DND-41 (cell line): ENCODE results near the gene PAK1.

Source experiments
- ATAC-seq: fragments of 200-7000 bp; cut with Tn5 transposase; 3 replicates; pipeline ENCODE4 v1.9.1; 2021; ENCODE audit warnings: low read depth; ENCODE audit not compliant: insufficient read depth
- DNase-seq: peaks from one replicate; pipeline ENCODE4 v3.0.0-alpha.2; 2020
- H2AFZ ChIP-seq: 2 replicates; pipeline ENCODE4 v1.6.0; 2012; ENCODE audit warnings: low read depth, low read length
- H3K27ac ChIP-seq: 2 replicates; pipeline ENCODE4 v1.5.1; 2012; ENCODE audit warnings: low read length, inconsistent platforms
- H3K27me3 ChIP-seq: fragments of 200-600 bp; sonication (generic); 2 replicates; pipeline ENCODE4 v1.6.0; 2012; ENCODE audit warnings: low read length, mild to moderate bottlenecking, inconsistent platforms; ENCODE audit not compliant: insufficient read depth, poor library complexity
- H3K36me3 ChIP-seq: 2 replicates; pipeline ENCODE4 v1.5.1; 2012; ENCODE audit warnings: low read length, inconsistent platforms; ENCODE audit not compliant: insufficient read depth
- H3K4me1 ChIP-seq: 2 replicates; pipeline ENCODE4 v1.5.1; 2012; ENCODE audit warnings: mild to moderate bottlenecking, low read length; ENCODE audit not compliant: insufficient read depth
- H3K4me2 ChIP-seq: 2 replicates; pipeline ENCODE4 v1.6.0; 2012; ENCODE audit warnings: mild to moderate bottlenecking, moderate library complexity, low read length, inconsistent platforms; ENCODE audit not compliant: insufficient read depth
- H3K4me3 ChIP-seq, 2 experiments: fragments of 200-600 bp in 1 of 2; shearing (Covaris generic) in 1 of 2; 2 replicates each; pipeline ENCODE4 v1.5.1; 2012 to 2016; ENCODE audit warnings: inconsistent platforms in 2 of 2, low read length in 2 of 2, mild to moderate bottlenecking in 2 of 2, low read depth in 1 of 2, moderate library complexity in 1 of 2
- H3K79me2 ChIP-seq: 2 replicates; pipeline ENCODE4 v1.6.0; 2012; ENCODE audit warnings: low read length, inconsistent platforms; ENCODE audit not compliant: insufficient read depth
- H3K9ac ChIP-seq: 2 replicates; pipeline ENCODE4 v1.6.0; 2012; ENCODE audit warnings: low read depth, mild to moderate bottlenecking, inconsistent platforms, low read length, moderate library complexity
- H3K9me3 ChIP-seq: 2 replicates; pipeline ENCODE4 v1.5.1; 2012; ENCODE audit warnings: low read length, moderate library complexity, mild to moderate bottlenecking, inconsistent platforms; ENCODE audit not compliant: insufficient read depth, severe bottlenecking
- H4K20me1 ChIP-seq: 2 replicates; pipeline ENCODE4 v1.6.0; 2012; ENCODE audit warnings: low read length; ENCODE audit not compliant: insufficient read depth
- EZH2 ChIP-seq: IDR thresholded peaks from 3 replicates; pipeline ENCODE4 v1.6.1; 2012; ENCODE audit warnings: borderline replicate concordance, low read depth, mild to moderate bottlenecking, moderate library complexity, low read length, inconsistent platforms; ENCODE audit not compliant: severe bottlenecking
- TF ChIP-seq, protein P1 (sequence below): IDR thresholded peaks from 2 replicates; pipeline ENCODE4 v1.5.1; 2012; ENCODE audit warnings: borderline replicate concordance, low read length, moderate library complexity, mild to moderate bottlenecking; ENCODE audit not compliant: poor library complexity, severe bottlenecking; ENCODE audit errors: extremely low read depth

Gene PAK1

DNA sequence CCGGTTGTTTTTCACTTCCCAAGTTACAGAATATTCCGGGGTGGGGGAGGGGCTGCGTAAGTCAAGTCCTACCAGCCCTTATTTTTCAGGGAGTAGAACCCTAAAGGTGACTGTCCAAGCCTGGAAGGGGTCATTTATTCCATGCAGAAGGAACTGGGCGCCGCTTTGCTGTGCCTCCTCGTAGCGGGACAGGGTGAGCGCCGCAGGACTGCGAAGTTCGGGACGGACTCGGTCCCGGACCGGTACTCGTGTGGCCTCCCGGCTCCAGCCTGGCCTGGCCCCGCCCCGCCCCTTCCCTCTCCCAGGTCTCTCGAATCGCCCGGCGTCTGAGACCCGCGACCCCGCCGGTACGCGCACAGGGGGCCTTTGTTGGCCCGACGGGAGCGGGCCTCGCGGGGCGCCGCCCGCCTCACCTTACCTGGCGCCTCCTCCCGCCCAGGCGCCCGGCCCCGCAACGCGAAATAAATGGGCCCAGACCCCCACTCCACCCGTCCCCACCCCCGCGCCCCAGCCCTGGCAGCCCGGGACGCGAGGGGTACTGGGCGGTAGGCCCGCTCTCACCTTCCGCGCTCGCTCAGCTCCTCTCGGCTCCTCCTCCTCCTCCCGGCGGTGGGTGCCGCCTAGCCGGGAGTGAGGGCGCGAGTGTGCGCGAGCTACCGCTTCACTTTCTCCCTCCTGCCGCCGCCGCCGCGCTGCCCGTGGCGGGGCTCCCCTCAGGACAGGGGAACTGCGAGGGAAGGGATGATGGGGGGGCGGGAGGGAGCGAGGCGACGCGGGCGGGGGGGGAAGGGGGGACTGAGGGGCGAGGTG, 698 bp downstream of the PAK1 start:
- peaks cover 40% of the 10 kb centered on the region for H3K4me1 ChIP-seq
- H2AFZ ChIP-seq: peak overlapping the region; percentile 88
- H3K9me3 ChIP-seq: no peaks in the 10 kb centered on the region
- DNase-seq (peak; percentile 45), ATAC-seq (peak; percentile 63)
- no peaks in the 10 kb centered on the region for H4K20me1 ChIP-seq
- H3K36me3 ChIP-seq: no peaks in the 10 kb centered on the region
- H3K27ac ChIP-seq: no peak overlapping the region
- no peak for TF ChIP-seq EZH2
- TF ChIP-seq, protein P1, sequence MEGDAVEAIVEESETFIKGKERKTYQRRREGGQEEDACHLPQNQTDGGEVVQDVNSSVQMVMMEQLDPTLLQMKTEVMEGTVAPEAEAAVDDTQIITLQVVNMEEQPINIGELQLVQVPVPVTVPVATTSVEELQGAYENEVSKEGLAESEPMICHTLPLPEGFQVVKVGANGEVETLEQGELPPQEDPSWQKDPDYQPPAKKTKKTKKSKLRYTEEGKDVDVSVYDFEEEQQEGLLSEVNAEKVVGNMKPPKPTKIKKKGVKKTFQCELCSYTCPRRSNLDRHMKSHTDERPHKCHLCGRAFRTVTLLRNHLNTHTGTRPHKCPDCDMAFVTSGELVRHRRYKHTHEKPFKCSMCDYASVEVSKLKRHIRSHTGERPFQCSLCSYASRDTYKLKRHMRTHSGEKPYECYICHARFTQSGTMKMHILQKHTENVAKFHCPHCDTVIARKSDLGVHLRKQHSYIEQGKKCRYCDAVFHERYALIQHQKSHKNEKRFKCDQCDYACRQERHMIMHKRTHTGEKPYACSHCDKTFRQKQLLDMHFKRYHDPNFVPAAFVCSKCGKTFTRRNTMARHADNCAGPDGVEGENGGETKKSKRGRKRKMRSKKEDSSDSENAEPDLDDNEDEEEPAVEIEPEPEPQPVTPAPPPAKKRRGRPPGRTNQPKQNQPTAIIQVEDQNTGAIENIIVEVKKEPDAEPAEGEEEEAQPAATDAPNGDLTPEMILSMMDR: no peak
- no peaks in the 10 kb centered on the region for H3K79me2 ChIP-seq
- H3K4me2 ChIP-seq: peak overlapping the region; percentile 88
- H3K9ac ChIP-seq: peak overlapping the region; percentile 47; the same call in 1 of the 2 replicates
- peaks cover 3% of the 10 kb centered on the region for H3K27me3 ChIP-seq
- peak overlapping the region in 1 of 2 experiments; percentile 68; a peak in 3 of 4 replicates for H3K4me3 ChIP-seq

DNA sequence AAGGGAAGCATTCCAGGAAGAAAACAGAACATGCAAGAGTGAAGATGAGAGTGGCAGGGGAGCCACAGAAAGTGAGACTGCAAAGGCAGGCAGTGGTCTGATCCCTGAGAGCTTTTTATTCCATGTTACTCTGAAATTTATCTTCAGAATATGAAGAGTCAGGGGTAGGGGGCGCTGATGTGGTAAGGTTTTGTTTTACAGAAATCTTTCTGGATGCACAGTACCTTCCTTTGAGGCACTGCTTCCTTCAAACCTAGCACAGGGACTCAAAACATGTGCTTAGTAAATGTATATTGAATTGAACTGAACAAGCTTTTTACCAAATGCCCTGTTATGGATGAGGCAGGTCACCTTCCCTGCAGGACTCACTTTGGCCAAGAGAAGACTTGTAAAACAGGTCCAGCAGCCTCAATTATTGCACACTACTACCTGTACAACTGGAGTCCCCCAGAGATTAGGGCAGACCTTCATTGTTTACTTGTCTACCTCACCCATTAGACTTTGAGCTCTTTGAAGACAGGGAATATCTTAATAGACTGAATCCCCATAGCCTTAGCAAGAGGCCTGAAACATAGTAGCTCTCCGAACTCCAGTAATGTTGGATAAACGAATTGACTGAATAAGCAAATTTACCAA, 2.2 kb downstream of the PAK1 start:
- no peak overlapping the region for H3K4me3 ChIP-seq
- H3K4me1 ChIP-seq: peaks cover 40% of the 10 kb centered on the region
- TF ChIP-seq EZH2: no peak
- TF ChIP-seq, protein P1: peak; percentile 56
- no peak overlapping the region for H3K9ac ChIP-seq
- H2AFZ ChIP-seq: no peak overlapping the region
- H4K20me1 ChIP-seq: no peaks in the 10 kb centered on the region
- DNase-seq: peak; percentile 36
- H3K9me3 ChIP-seq: no peaks in the 10 kb centered on the region
- H3K79me2 ChIP-seq: no peaks in the 10 kb centered on the region
- H3K27me3 ChIP-seq: peaks cover 3% of the 10 kb centered on the region
- H3K36me3 ChIP-seq: no peaks in the 10 kb centered on the region
- peak overlapping the region; percentile 47; the same call in 1 of the 2 replicates for H3K27ac ChIP-seq
- peak overlapping the region; percentile 43; the same call in 1 of the 2 replicates for H3K4me2 ChIP-seq
- ATAC-seq: no peak

DNA sequence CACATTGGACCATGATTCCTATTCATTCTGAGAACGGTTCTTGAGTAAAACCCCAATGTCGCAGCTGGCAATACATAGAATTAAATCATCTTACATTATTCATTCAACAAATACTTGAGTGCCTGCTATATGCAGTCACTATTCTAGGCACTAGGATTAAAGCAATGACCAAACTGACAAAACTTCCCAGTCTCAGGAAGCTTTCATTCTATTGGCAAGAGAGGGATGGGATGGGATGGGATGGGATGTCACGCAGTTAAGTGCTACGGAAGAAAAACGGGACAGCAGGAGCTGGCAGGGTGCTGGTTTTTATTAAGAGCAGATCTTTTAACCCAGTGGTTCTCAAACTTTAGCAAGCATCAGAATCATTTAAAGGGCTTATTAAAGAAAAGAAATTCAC, 2.9 kb downstream of the PAK1 start:
- H3K4me1 ChIP-seq: peaks cover 40% of the 10 kb centered on the region
- H3K79me2 ChIP-seq: no peaks in the 10 kb centered on the region
- no peak for DNase-seq
- no peaks in the 10 kb centered on the region for H3K9me3 ChIP-seq
- H3K27ac ChIP-seq: peak overlapping the region; percentile 47
- H3K4me2 ChIP-seq: peak overlapping the region; percentile 43; the same call in 1 of the 2 replicates
- H3K36me3 ChIP-seq: no peaks in the 10 kb centered on the region
- H3K9ac ChIP-seq: peak overlapping the region; percentile 21
- no peak for ATAC-seq
- H2AFZ ChIP-seq: 0 out of 2 replicates have a peak overlapping the region, but pooled peaks have one; percentile 45
- no peaks in the 10 kb centered on the region for H4K20me1 ChIP-seq
- no peak overlapping the region for H3K4me3 ChIP-seq
- TF ChIP-seq EZH2: no peak
- TF ChIP-seq, protein P1: no peak
- peaks cover 3% of the 10 kb centered on the region for H3K27me3 ChIP-seq
